Stimulated activated CD4-positive, alpha-beta T cell treated with anti-CD3 and anti-CD28 coated beads, Interleukin-1b, Interleukin-23, amount 100 ng/mL, for 4 hours (primary cell): ENCODE data around the gene TCTA.

Source experiments
- DNase-seq, 2 donors: peaks; one replicate each; pipeline ENCODE4 v3.0.0-alpha.2; 2020; ENCODE audit warnings: low read depth in 2 of 2

Gene TCTA

DNA sequence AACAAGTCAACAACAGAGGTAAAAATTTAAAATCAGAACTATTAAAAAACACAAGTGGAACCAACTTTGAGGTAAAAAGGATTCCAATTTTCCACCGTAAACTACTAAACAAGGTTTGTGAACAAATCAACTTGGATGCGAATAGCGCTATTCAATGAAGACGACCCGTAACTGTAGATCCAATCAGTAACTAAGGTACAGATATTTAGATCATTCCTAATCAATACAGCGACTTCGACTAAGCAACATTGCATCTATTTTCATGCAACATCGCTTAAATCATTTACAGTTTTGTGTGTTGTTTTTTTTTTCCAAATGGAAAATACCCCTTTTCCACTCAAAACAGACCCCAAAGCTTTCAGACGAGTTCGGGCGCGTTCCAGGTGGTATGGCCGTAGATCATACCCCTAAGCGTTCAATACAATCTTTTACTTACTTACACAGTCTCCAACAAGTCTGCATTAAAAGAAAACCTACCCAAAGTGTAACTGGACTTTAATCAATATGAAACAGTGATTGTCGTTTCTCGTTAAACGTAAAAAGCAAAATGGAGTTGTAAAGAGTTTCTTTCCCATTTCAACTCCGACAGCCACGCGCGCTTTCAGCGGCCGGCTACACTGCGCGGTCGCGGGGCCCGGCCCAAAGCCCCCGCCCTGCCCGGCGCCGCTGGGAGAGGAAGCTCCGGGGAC lies 1.2 kb upstream of the TCTA start:
- DNase-seq = no peak

DNA sequence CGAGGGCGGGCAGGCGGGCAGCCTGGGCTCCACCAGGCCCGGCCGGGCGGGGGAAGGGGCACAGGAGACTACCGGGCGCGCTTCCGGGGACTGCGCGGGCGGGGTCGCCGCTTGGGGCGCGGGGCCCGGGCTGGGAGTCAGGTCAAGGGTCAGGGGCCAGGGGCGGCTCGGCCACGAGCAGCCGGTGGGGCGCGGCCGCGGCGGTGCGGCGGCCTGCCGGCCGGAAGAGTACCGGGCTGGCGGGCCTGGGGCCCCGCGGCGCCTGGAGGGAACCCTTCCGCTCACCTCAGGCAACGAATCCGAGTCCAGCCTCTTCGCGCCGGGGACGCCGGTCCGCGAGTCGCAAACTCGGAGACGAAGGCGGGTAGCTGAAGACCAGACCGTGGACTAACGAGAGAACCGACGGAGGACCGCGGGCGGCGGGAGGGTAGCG lies 672 bp upstream of the TCTA start:
- DNase-seq = peak; percentile 22 to 48

GRCh38 chr3:49412632-49413337 lies 562 bp downstream of the TCTA start:
- no peak for DNase-seq

GRCh38 chr3:49413338-49413734 lies 1.1 kb downstream of the TCTA start:
- DNase-seq = no peak

DNA sequence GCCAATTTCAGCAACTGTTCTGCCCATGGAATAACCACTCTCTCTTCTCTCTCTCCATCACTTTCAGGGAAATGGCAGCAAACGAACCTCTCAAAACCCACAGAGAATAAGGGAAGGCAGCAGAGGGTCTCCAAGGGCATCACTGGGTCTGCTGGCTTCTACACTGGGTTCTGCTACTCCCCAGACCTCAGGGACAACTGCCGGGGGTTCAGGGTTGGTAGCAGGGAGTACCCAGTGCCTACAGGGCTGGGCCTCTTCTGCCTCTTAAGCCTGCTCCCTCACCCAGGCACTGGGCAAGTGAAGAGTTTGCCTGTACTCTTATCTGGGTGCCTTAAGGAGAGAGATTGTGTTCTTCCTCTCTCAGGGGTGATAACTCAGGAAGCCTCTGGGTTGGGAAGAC lies 2.5 kb downstream of the TCTA start:
- no peak for DNase-seq

DNA sequence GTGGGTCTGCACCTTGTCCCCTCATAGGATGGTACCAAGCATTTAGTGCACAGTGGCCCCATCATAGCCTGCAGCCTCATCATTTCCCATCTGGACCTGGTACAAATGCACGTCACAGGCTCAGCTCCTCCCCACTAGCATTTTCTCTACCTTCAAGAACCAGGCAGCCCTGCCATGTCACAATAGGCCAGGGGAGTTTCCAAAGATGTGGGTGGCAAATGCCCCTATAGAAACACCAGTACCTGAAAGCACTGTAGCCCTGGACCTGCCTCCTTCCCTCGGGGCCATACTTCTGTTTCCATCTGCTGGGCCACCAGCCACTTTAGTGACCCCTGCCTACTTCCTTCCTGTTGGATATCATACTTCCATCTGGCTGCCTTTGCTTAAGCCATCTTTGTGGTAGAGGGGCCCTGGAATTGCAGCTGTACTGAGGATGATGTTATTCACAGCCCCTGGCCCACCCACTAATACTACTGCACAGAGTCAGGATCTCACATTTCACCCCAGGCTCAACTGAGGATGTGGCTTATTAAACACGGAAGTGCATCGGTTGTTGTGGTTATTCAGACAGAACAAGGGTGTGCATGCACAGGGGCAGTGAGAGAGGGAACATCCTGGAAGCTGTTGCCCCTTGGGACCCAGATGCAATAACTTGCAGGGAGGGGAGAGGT lies 3.8 kb downstream of the TCTA start:
- peak; percentile 39 to 49 for DNase-seq

DNA sequence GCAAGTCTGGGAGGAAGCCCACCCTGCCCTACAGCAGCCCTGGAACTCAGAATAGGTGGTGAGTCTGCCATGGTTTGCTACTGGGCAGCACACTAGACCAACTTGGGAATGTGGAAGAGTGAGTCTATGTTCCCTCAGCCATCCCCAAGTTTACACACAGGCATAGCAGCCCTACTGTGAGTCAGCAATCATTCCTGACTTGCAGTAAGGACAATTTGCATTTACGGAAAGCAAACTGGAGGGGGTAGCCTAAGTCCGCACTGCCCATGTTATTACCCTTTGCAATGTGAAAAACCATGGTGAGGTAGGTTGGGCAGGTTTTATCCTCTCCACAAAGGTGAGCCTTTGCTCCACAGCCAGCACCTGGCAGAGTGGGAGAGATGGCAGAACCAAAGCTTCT lies 4.6 kb downstream of the TCTA start:
- DNase-seq = no peak

DNA sequence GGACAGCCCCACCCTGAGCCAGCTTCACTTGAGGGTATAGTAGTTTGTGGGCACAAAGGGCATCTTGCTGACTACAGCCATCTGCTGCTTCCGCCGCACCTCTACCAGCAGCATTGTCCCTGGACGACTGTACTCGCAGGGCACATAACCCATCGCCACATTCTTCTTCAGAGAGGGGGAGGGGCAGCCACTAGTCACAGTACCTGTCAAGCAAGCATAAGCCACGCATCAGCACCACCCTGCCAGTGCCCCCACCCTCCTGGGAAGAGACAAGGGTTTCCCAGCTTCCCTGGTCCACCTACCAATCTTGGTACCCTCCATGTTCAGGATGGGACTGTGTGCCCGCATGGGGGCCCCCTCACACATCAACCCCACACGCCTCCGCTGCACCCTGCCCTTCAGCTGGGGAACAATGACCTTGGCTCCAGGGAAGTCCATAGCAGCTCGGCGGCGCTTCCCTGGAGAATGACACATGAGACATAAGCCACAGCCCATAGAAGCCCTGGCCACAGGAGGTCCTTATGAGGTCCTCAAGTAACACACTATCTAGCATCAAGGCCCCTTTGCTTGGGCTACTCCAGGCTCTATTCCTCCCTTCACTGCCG lies 5.4 kb downstream of the TCTA start:
- DNase-seq = no peak

DNA sequence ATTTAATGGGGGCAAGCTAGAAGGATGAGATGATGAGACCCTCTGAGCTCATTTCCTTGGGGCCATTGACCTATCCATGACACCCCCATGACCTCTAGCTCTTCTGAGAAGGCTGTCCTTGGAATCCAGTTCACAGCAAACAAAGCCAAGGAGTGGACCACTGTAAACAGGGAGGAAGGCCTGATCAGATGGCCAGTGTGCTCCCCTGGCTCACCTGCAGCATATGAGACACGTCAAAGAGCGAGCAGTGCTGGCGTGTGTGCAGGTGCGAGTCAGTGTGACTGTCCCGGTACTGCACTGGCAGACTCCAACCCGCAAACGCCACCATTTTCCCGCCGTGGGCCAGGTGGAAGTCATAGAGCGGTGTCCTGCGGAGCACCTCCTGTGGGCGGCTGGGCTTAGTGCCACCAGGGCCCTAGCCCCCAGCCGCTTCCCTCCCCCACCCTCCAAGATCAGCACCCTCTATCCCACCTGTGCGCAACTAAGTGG lies 9.7 kb downstream of the TCTA start:
- no peak for DNase-seq

DNA sequence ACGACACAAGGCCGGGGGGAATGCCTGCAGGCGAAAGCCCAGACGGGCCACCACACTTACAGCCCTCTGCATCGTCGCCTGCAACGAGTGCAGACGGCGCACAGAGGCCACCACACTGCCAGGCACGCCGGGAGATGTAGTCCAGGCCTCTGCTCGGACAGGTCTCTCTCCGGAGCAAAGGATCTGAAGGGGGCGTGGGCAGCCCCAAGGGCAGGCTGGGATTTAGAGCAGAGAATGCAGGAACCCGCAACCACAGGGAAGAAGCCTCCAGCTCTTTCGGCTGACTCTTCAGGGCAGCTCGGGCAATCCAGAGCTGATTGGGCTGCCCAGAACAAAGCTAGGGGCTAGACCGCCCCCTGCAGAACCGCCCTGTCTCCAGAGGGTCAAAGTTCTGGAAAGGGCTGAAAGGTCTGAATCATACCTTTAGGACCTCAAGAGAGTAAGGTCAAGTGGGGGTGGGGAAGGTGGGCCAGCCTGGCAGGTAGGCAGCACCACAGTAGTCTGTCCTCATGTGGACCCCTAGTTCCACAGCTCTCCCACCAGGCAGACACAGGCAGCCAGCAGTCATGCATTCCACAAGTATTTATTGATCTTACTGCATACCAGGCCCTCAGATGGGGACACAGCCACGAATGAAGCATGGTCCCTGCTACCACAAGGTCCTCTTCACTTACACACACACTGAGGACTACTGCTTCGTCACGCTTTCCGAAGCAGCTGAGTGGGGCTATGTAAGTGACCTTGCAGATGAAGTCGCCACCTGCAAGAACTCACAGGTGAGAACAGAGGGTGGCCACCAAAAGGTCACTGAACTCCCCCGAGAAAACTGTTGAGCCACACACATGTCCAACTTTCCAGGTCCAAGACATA lies 10.4 kb downstream of the TCTA start, which contains the start of gene AMT:
Gene AMT (minus strand): TSS at position 95 of the 870 bp plus-strand sequence. CDS start 23 bp downstream, at position 72.
- no peak for DNase-seq

- DNase-seq = no peak
Observed at GRCh38 chr3:49424816-49425215, 12.6 kb downstream of the TCTA start.

DNA sequence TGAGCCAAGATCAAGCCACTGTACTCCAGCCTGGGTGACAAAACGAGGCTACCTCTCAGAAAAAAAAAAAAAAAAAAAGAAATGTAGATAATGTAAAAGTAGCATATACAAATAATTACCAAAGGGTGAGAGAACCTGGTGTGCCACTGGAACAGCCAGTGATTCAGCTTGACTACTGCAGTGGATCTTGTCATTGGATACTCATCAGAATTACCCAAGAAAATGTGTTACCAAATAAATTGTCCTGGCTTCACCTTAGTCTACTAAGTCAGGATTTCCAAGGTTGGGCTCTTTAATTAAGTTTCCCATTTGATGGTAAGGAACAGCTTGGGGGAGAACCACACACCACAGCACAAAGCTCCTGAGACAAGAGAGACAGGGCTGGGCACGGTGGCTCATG lies 15.4 kb downstream of the TCTA start:
- DNase-seq = no peak

DNA sequence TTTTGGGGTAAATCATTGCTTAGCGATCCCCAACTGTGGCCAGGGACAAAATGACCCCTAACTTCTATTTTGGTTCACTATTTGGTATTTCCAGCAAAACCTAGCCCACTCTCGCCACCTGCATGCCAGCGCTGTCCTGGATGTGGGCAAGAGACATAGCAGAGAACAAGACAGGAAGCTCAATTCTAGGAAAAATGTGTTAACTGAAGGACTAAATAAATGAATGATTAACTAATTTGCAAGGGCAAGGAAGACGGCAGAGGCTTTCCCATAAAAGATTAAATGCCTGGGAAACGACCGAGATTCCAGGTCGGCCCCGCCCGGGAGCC lies 16.5 kb downstream of the TCTA start:
- DNase-seq = no peak

DNA sequence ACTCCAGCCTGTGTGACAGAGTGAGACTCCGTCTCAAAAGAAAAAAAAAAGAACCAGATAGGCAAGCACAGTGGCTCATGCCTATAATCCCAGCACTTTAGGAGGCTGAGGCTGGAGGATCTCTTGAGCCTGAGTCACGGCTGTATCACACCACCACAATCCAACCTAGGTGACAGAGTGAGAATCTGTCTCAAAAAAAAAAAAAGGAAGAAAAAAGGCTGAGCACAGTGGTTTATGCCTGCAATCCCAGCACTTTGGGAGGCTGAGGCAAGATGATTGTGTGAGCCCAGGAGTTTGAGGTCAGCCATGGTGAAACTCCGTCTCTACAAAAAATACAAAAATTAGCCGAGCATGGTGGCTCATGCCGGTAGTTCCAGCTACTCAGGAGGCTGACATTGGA lies 22.5 kb downstream of the TCTA start:
- no peak for DNase-seq

DNA sequence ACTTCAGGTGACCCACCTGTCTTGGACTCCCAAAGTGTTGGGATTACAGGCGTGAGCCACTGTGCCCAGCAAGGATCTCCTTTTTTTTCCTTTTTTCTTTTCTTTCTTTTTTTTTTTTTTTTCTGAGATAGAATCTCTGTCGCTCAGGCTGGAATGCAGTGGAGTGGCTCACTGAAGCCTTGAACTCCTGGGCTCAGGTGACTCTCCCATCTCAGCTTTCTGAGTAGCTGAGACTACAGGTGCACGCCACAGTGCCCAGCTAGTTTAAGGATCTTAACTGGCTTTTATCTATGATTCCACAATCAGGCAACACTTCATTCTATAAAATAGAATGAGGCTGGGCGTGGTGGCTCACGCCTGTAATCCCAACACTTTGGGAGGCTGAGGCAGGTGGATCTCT lies 33.2 kb downstream of the TCTA start:
- DNase-seq = no peak

DNA sequence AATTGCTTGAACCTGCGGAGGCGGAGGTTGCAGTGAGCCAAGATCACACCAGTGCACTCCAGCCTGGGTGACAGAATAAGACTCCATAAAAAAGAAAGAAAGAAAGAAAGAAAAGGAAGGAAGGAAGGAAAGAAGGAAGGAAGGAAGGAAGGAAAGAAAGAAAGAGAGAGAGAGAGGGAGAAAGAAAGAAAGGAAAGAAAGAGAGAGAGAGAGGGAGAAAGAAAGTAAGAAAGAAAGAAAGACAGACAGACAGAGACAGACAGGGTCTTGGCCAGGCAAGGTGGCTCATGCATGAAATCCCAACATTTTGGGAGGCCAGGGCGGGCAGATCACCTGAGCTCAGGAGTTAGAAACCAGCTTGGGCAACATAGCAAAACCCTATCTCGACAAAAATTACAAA lies 41.4 kb downstream of the TCTA start:
- no peak for DNase-seq

DNA sequence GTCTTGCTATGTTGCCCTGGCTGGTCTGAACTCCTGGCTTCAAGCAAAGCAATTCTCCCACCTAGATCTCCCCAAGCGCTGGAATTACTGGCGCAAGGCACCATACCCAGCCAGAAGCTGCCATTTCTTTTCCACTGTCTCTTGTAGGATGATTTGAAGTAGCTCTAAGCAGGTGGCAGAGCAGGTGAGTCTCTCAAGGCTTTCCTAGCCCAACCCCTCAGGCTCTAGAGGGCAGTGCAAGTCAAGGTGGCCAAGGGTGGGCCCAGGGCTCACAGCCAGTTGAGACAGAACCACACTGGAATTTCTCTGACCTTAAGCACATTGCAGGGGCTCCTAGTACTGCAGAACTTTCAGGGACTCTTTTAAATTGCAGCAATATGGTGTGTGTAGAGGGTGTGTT lies 42.2 kb downstream of the TCTA start:
- no peak for DNase-seq

- DNase-seq = no peak
Observed at GRCh38 chr3:49454898-49455681, 42.9 kb downstream of the TCTA start.

DNA sequence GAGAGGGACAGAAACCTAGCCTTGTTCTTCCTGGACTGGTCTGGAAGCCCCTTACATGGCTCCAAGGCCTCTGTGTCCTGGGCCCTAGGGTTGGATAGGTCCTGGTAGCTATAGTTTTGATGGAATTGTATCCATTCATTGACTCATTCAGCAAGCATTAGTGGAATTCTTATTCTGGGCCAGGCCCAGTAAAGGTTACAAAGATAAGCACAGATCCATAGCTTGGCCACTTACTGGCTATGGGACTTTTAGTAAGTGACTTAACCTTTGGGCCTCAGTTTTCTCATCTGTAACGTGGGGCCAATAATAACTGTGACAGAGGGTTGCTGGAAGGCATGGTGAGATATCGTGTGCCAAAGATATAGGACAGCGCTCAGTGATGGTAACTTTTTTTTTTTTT lies 44.2 kb downstream of the TCTA start:
- DNase-seq = no peak

- no peak for DNase-seq
Observed at GRCh38 chr3:49460188-49460890, 48.1 kb downstream of the TCTA start.
